Measurements from ENCODE around the gene CHPT1.
"Not testable (repeated sequence)": the region's sequence is repeated elsewhere in the genome, so short reads cannot be mapped to it uniquely, and the experiment has no call there.

The CHPT1 gene

DNA sequence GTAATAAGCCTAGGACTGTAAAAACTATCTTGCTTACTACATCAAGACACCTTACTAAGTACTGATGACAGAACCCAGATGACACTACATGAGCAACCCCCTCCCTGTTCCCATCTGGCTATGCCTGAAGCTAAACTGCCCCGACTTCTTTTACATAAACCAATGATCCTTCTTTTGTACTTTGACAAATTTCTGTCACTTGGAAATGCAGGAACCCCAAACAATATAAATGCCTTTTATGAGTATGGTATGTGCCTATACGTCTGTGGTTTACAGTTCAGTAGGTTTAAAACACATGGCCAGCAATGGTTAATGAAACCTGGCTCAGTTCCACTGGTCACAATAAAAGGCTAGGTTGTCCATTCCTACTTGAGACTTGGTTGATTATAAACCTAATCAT lies 35.7 kb downstream of the CHPT1 start:
- TF ChIP-seq, protein P1, sequence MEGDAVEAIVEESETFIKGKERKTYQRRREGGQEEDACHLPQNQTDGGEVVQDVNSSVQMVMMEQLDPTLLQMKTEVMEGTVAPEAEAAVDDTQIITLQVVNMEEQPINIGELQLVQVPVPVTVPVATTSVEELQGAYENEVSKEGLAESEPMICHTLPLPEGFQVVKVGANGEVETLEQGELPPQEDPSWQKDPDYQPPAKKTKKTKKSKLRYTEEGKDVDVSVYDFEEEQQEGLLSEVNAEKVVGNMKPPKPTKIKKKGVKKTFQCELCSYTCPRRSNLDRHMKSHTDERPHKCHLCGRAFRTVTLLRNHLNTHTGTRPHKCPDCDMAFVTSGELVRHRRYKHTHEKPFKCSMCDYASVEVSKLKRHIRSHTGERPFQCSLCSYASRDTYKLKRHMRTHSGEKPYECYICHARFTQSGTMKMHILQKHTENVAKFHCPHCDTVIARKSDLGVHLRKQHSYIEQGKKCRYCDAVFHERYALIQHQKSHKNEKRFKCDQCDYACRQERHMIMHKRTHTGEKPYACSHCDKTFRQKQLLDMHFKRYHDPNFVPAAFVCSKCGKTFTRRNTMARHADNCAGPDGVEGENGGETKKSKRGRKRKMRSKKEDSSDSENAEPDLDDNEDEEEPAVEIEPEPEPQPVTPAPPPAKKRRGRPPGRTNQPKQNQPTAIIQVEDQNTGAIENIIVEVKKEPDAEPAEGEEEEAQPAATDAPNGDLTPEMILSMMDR (IDR thresholded peaks at IDR 0.05; ENCODE audit: control insufficient read depth, extremely low read depth, insufficient read depth) = no peak

DNA sequence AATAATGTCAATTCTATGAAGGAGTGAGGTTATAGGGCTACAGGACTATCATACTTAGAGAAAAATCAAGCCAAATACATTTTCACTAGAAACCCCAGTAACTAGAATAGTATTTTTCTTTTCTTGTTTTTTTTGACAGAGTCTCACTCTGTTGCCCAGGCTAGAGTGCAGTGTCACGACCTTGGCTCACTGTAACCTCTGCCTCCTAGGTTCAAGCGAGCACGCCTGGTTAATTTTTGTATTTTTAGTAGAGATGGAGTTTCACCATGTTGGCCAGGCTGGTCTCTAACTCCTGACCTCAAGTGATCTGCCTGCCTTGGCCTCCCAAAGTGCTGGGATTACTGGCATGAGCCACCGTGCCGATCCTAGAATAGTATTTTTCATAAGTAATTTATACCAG lies 37.0 kb downstream of the CHPT1 start:
- not testable (repeated sequence) for DNase-seq (ENCODE audit: low read depth); H3K4me3 ChIP-seq (ENCODE audit: low read depth, low read length)

More for the DNA sequence above, 35.7 kb downstream of the CHPT1 start:
- DNase-seq (ENCODE audit: low read depth) = no peak
- H3K4me3 ChIP-seq (ENCODE audit: low read depth, low read length) = no peak overlapping the region

DNA sequence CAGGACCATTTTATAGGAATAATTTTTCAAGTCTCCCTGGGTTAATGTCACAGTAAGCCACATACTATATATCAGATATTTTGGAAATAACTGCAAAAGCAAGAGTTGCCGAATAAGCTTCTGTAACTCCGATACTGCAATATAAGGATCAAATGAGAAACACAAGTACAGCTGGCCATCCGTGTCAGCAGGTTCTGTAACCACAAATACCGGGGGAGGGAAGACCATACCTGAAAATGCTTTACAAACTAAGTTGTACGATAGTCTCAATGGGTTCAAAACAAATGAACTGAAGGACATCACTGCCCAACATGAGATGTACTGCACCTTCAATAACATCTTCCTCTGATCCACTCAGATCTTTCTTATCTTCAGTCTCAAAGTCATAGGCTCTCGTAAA lies 40.0 kb downstream of the CHPT1 start:
- TF ChIP-seq, protein P1 (IDR thresholded peaks at IDR 0.05; ENCODE audit: control insufficient read depth, extremely low read depth, insufficient read depth) = no peak
- no peak for DNase-seq (ENCODE audit: low read depth)
- no peak overlapping the region for H3K4me3 ChIP-seq (ENCODE audit: low read depth, low read length)

DNA sequence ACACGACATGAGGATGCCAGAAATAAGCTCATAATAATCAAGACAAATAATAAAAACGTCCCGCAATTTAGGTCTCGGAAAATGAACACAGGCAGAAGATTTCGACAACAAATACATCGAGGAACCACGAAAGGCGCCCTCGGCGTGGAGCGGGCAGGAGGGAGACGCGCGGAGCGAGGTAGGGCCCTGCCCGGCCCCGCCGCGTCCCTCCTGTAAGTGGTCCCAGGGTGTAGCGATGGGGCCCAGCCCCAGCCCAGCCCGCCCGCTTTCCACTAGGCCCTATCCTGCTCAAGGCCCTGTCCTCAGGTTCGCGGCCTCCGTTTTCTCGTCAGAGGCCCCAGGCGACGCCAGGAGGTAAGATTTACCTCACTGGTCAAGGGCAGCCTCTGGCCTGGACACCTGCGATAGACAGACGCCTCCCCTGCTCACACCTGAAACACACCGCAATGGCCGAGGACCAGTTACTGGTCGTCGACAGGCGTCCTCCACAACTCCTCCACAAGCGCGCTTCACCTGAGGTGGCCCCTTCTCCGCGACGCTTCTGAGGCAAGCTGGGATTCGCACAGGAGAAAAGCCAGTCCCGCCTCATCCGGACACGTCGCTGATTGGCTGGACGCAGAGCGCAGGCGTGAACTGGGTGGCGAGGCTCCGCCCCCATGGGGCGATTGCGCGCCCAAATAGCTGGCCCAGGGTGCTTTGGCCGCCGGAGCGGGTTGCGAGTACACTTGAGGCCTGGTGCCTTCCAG lies 41.7 kb downstream of the CHPT1 start, which contains the start of gene SYCP3:
Gene SYCP3 (minus strand): TSS at position 543 of the 746 bp plus-strand sequence. CDS start 1,527 bp downstream, outside the sequence.
- DNase-seq (ENCODE audit: low read depth) = no peak
- H3K4me3 ChIP-seq (ENCODE audit: low read depth, low read length) = no peak within 1 kb of the TSS
- TF ChIP-seq, protein P1 (IDR thresholded peaks at IDR 0.05; ENCODE audit: control insufficient read depth, extremely low read depth, insufficient read depth) = no peak

DNA sequence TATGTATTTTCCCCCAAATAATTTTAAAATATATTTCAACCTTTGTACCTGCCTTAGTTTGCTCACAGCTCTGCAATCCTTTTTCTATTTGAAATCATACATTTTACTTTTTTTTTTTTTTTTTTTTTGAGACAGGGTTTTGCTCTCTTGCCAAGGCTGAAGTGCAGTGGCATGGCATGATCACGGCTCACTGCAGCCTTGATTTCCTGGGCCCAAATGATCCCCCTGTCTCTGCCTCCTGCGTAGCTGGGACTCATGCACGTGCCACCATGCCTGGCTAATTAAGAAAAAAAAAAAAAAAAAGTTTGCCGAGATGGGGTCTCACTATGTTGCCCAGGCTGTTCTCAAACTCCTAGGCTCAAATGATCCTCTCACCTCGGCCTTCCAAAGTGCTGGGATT lies 43.1 kb downstream of the CHPT1 start:
- no peak overlapping the region for H3K4me3 ChIP-seq (ENCODE audit: low read depth, low read length)
- no peak for DNase-seq (ENCODE audit: low read depth)
- TF ChIP-seq, protein P1 (IDR thresholded peaks at IDR 0.05; ENCODE audit: control insufficient read depth, extremely low read depth, insufficient read depth) = no peak

DNA sequence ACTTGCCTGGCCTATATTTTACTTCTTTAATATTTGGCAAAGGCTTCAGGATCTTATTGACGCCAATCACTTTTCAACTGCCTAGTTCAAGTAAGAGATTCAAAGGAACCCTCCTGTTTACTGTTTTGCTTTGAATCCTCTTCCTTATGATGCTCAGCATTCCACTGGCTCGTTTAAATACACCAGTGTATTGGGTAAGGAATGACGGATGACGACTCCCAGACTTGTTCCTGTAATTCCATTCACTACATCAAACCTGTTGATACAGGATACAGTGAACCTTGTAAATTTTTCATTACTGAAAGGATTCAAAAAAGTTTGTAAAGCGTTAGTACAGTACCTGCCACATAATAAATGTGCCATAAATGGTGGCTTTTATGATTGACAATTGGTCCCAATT lies 43.5 kb downstream of the CHPT1 start:
- no peak overlapping the region for H3K4me3 ChIP-seq (ENCODE audit: low read depth, low read length)
- TF ChIP-seq, protein P1 (IDR thresholded peaks at IDR 0.05; ENCODE audit: control insufficient read depth, extremely low read depth, insufficient read depth) = no peak
- no peak for DNase-seq (ENCODE audit: low read depth)

DNA sequence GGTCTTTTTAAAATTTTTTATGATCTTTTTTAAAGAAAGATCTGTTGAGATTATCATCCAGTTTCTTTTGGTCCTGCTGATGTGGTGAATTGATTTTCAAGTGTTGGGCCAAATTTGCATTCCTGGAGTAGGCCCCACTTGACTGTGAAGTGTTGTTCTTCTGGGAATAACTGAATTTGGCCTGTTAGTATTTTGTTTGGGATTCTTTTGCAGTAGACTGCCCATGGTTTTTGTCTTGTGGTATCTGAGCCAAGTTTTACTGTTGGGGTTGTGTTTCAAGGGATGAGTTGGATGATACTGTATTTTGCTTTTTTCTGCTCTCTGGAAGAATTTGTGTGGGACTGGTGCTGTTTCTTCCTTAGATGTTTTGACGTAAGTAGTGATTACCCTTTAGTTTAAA lies 45.8 kb downstream of the CHPT1 start:
- no peak overlapping the region for H3K4me3 ChIP-seq (ENCODE audit: low read depth, low read length)
- TF ChIP-seq, protein P1 (IDR thresholded peaks at IDR 0.05; ENCODE audit: control insufficient read depth, extremely low read depth, insufficient read depth) = no peak
- DNase-seq (ENCODE audit: low read depth) = no peak

Measured in LNCaP clone FGC (cell line).